ENCODE data around the gene PDGFRB.

DNA sequence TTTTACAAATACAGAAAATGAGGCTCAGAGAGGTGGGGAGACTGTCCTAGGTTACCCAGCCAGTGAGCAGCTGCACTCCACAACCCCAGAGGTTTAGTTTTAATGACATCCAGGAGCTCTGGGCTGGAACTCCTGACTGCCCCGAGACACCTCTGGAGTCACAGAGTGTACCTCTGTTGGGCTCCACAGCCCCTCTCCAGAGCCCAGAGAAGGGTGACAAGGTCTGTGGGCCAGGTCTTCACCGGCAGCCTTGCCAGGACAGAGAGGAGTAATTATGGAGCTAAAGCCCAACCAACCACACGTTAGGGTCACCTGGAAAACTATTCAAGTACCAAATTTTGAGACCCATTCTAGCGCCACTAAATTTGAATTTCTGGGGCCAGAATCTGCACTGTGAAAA lies 22.1 kb upstream of the PDGFRB start:
- no peak for TF ChIP-seq CTCF (IDR thresholded peaks at IDR 0.05; ENCODE audit: low read depth, low read length, missing input control)
- no peak for TF ChIP-seq REST (IDR thresholded peaks at IDR 0.05)
- no peak for TF ChIP-seq TAF1 (conservative IDR thresholded peaks at IDR 0.05)
- TF ChIP-seq GABPA (IDR thresholded peaks at IDR 0.05 in 1 of 2, conservative IDR thresholded peaks at IDR 0.05 in 1 of 2), result no peak
